ENCODE results near the gene MRAP. TPM values are rescaled to one million over a fixed set of nuclear protein-coding genes. Genes with fewer than 3 reads are reported as not detected.

The MRAP gene
- total RNA-seq, 4 donors from 2014 or later = 0.98 to 1.8 TPM; not detected in 2

DNA sequence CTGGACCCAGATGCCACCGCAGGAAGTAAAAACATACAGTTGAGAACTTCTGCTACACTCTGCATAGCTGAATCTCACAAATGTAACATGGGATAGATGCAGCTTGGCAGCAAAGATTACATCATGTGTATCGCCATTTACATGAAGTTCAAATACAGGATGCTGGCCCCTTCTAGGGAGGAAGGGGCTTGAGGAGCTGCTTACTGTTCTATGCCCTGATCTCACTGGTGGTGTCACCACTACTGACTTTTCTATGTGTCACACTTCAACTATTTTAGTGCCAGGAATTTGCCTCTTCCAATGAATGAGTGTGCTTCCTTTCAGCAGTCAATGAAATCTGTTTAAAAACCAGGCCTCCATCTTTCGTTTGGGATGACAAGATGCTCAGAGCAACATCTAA is 31.1 kb downstream of the MRAP start:
- Histone ChIP-seq H3K9me3 (no peaks in the 10 kb centered on the region), H3K4me1 (peaks cover 13% of the 10 kb centered on the region), H3K4me3 (no peak overlapping the region), H3K27ac (no peak overlapping the region), H3K36me3 (peaks cover 80% of the 10 kb centered on the region), H3K27me3 (no peaks in the 10 kb centered on the region)
- TF ChIP-seq EP300 (IDR thresholded peaks at IDR 0.05) = no peak
- TF ChIP-seq, protein P1, sequence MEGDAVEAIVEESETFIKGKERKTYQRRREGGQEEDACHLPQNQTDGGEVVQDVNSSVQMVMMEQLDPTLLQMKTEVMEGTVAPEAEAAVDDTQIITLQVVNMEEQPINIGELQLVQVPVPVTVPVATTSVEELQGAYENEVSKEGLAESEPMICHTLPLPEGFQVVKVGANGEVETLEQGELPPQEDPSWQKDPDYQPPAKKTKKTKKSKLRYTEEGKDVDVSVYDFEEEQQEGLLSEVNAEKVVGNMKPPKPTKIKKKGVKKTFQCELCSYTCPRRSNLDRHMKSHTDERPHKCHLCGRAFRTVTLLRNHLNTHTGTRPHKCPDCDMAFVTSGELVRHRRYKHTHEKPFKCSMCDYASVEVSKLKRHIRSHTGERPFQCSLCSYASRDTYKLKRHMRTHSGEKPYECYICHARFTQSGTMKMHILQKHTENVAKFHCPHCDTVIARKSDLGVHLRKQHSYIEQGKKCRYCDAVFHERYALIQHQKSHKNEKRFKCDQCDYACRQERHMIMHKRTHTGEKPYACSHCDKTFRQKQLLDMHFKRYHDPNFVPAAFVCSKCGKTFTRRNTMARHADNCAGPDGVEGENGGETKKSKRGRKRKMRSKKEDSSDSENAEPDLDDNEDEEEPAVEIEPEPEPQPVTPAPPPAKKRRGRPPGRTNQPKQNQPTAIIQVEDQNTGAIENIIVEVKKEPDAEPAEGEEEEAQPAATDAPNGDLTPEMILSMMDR (IDR thresholded peaks at IDR 0.05) = no peak
- TF ChIP-seq POLR2AphosphoS5 (IDR thresholded peaks at IDR 0.05) = no peak
- no peak for DNase-seq (ENCODE audit: low spot score in 2 of 2)
- 86% methylated on average over 3 of the region's 3 CpGs for WGBS

DNA sequence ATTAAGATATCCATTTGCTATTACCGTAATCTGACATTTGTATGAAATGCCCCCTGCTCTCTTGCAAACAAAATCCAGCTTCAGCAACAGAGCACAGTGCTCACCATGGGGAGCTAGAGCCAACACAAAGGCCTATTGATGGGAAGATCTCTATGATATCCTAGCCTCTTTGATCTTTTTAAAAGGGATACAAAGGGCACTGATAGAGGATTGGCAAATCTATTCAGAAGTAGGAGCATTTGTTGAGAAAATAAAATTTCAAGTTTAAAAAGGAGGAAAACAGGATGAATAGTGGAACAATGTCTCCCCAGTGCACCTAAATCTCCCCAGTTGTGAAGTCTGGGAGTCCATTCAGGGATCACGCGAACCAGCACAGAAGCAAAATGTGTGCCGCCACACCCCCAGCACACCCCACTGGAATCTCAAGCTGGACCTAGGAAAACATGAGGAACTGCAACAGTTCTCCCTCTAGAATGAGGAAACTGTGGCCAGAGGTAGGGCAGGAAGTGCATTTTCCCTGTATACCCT is 32.2 kb downstream of the MRAP start:
- no peak overlapping the region for H3K27ac ChIP-seq
- H3K9me3 ChIP-seq = no peaks in the 10 kb centered on the region
- TF ChIP-seq POLR2AphosphoS5 (IDR thresholded peaks at IDR 0.05) (no peak), POLR2A (IDR thresholded peaks at IDR 0.05) (no peak), EP300 (IDR thresholded peaks at IDR 0.05) (no peak)
- TF ChIP-seq, protein P1 (IDR thresholded peaks at IDR 0.05) = no peak
- H3K27me3 ChIP-seq = no peaks in the 10 kb centered on the region
- H3K4me1 ChIP-seq = peaks cover 13% of the 10 kb centered on the region
- no peak overlapping the region for H3K4me3 ChIP-seq
- peaks cover 80% of the 10 kb centered on the region for H3K36me3 ChIP-seq
- WGBS = 93% methylated on average over 4 of the region's 4 CpGs
- DNase-seq (ENCODE audit: low spot score in 2 of 2) = peak in 1 of 2 donors; percentile 26

DNA sequence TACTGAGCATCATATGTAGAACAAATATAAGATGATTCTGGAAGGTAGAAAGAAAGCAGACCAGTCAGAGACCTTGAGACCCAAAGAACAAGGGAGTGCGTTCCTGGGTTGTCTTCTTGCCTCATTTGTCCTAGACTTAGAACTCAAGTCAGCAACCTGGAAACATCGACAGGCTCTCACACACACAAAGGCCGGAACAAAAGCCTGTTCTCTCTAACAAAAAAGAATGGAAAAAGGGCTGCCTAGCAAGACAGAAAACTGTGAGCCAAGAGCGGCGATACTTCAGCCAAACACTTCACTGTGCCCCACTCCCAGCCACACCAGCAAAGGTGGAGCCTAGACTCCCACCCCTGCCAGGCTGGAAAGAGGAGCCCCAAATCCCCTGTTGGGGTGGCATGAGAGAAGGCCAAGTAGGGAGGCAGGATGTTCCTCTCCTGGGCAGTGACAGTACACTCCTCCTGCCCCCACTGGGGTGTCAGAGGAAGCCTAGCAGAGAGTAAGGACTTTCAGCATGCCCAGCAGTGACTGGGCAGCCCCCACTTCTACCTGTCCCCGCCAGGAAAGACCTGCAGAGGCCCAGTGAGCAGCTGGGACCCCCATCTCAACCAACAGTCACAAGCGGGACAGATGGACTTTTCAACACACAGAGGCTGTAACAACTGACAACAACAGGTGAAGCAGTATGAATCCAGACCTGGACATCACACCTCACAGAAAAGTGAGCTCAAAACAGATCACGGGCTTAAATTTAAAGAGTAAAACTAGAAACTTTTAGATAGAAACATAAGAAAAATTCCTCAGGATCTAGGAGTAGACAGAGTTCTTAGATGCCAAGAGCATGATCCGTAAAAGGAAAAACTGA is 33.0 kb downstream of the MRAP start:
- H3K4me3 ChIP-seq = no peak overlapping the region
- WGBS = 92% methylated on average over 9 of the region's 9 CpGs
- peaks cover 13% of the 10 kb centered on the region for H3K4me1 ChIP-seq
- no peak overlapping the region for H3K27ac ChIP-seq
- H3K27me3 ChIP-seq = no peaks in the 10 kb centered on the region
- H3K36me3 ChIP-seq = peaks cover 80% of the 10 kb centered on the region
- H3K9me3 ChIP-seq = no peaks in the 10 kb centered on the region
- peak; percentile 28 to 38 for DNase-seq (ENCODE audit: low spot score in 2 of 2)
- TF ChIP-seq POLR2AphosphoS5 (IDR thresholded peaks at IDR 0.05) (no peak), EP300 (IDR thresholded peaks at IDR 0.05) (no peak), POLR2A (IDR thresholded peaks at IDR 0.05) (no peak)
- TF ChIP-seq, protein P1 (IDR thresholded peaks at IDR 0.05) = no peak

DNA sequence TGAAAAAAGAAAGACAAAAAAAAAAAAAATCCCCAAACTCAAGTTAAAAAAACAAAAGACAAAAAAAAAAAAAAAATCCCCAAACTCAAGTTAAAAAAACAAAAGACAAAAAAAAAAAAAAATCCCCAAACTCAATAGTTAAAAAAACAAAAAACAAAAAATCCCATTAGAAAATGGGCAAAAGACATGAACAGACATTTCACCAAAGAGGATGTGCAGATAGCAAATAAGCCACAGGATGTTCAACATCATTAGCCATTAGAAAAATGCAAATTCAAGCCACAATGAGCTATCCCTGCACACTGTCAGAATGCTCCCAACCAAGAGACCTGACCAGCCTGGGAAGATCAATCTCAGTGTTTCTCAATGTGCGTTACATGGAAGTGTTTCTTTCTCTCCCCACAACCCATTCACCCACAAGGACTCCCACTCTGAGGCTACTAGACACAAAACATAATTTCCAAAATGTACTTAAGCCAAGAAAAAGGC is 33.9 kb downstream of the MRAP start:
- H3K36me3 ChIP-seq = peaks cover 85% of the 10 kb centered on the region
- TF ChIP-seq EP300 (IDR thresholded peaks at IDR 0.05) = no peak
- no peak for TF ChIP-seq POLR2AphosphoS5 (IDR thresholded peaks at IDR 0.05)
- TF ChIP-seq, protein P1 (IDR thresholded peaks at IDR 0.05) = no peak
- TF ChIP-seq POLR2A (IDR thresholded peaks at IDR 0.05) = no peak
- peak in 1 of 2 donors; percentile 20 for DNase-seq (ENCODE audit: low spot score in 2 of 2)
- H3K27ac ChIP-seq = no peak overlapping the region
- peaks cover 13% of the 10 kb centered on the region for H3K4me1 ChIP-seq
- no peak overlapping the region for H3K4me3 ChIP-seq
- WGBS = 96% methylated on average over 1 of the region's 1 CpG
- H3K9me3 ChIP-seq = no peaks in the 10 kb centered on the region
- H3K27me3 ChIP-seq = no peaks in the 10 kb centered on the region
